Peyer's patch (tissue), 4 donors: ENCODE measurements around the gene FUBP3. TPM values are rescaled to one million over a fixed set of nuclear protein-coding genes. Genes with fewer than 3 reads are reported as not detected.
A peak's percentile ranks its signal among the peaks of the same experiment; 100 is the strongest.

ENCODE experiments used
- DNase-seq, 3 donors: peaks; one replicate each; pipeline ENCODE4 v3.0.0-alpha.2; 2017 to 2019
- H3K27ac ChIP-seq, 4 donors: fragments of 200-600 bp; sonication (generic); one replicate each; pipeline ENCODE4 v1.5.1; 2016 to 2019
- H3K27me3 ChIP-seq, 2 donors: fragments of 200-600 bp; sonication (generic); one replicate each; pipeline ENCODE4 v1.5.1; 2019
- H3K36me3 ChIP-seq, 3 donors: fragments of 200-600 bp; sonication (generic); one replicate each; pipeline ENCODE4 v1.5.1; 2016 to 2019
- H3K4me1 ChIP-seq, 4 donors: fragments of 200-600 bp; sonication (generic); one replicate each; pipeline ENCODE4 v1.5.1; 2016 to 2019
- H3K4me3 ChIP-seq, 4 donors: fragments of 200-600 bp; sonication (generic); 1 replicate in 3 of 4; 2 replicates in 1 of 4; pipeline ENCODE4 v1.5.1; 2016 to 2019; ENCODE audit warnings: mild to moderate bottlenecking in 1 of 4
- H3K9me3 ChIP-seq, 4 donors: fragments of 200-600 bp; sonication (generic); one replicate each; pipeline ENCODE4 v1.5.1; 2016 to 2019; ENCODE audit warnings: mild to moderate bottlenecking in 1 of 4
- POLR2A ChIP-seq, 2 donors: fragments of 450-650 bp; IDR thresholded peaks; one replicate each; pipeline ENCODE4 v1.5.1; 2017; ENCODE audit warnings: antibody characterized with exemption in 2 of 2, mild to moderate bottlenecking in 2 of 2, moderate library complexity in 2 of 2
- total RNA-seq, 4 donors: library from RNA; depleted of rRNA; stranded (reverse); fragments of >200 nt; gene quantifications; one replicate each; pipeline ENCODE4 v1.1.0, GENCODE V29; 2016
- TF ChIP-seq, protein P1 (sequence below), 6 experiments: fragments of 450-650 bp in 4 of 6; fragments of 200-600 bp in 2 of 6; sonication (generic) in 1 of 6; IDR thresholded peaks; one replicate each; pipeline ENCODE4 v1.5.1; 2017 to 2019; ENCODE audit warnings: antibody characterized with exemption in 6 of 6, mild to moderate bottlenecking in 3 of 6, moderate library complexity in 1 of 6

The FUBP3 gene
- total RNA-seq, 4 donors from 2014 or later = 27.3 to 57.8 (median 31.8) TPM

DNA sequence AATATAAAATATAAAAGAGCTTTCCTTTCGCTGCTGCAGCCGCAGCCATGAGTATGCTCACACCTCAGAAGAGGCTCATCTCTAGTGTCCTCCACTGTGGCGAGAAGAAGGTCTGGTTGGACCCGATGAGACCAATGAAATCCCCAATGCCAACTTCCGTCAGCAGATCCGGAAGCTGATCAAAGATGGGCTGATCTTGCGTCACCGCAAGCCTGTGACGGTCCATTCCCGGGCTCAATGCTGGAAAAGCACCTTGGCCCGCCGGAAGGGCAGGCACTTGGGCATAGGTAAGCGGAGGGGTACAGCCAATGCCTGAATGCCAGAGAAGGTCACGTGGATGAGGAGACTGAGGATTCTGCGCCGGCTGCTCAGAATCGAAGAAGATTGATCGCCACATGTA is 72.4 kb downstream of the FUBP3 start:
- H3K4me3 ChIP-seq = no peak overlapping the region
- H3K27ac ChIP-seq = no peak overlapping the region
- no peaks in the 10 kb centered on the region for H3K4me1 ChIP-seq
- TF ChIP-seq, protein P1, sequence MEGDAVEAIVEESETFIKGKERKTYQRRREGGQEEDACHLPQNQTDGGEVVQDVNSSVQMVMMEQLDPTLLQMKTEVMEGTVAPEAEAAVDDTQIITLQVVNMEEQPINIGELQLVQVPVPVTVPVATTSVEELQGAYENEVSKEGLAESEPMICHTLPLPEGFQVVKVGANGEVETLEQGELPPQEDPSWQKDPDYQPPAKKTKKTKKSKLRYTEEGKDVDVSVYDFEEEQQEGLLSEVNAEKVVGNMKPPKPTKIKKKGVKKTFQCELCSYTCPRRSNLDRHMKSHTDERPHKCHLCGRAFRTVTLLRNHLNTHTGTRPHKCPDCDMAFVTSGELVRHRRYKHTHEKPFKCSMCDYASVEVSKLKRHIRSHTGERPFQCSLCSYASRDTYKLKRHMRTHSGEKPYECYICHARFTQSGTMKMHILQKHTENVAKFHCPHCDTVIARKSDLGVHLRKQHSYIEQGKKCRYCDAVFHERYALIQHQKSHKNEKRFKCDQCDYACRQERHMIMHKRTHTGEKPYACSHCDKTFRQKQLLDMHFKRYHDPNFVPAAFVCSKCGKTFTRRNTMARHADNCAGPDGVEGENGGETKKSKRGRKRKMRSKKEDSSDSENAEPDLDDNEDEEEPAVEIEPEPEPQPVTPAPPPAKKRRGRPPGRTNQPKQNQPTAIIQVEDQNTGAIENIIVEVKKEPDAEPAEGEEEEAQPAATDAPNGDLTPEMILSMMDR (IDR thresholded peaks at IDR 0.05) = no peak
- TF ChIP-seq POLR2A (IDR thresholded peaks at IDR 0.05) = no peak
- DNase-seq = no peak
- no peaks in the 10 kb centered on the region for H3K36me3 ChIP-seq
- H3K9me3 ChIP-seq = no peaks in the 10 kb centered on the region
- H3K27me3 ChIP-seq = no peaks in the 10 kb centered on the region

DNA sequence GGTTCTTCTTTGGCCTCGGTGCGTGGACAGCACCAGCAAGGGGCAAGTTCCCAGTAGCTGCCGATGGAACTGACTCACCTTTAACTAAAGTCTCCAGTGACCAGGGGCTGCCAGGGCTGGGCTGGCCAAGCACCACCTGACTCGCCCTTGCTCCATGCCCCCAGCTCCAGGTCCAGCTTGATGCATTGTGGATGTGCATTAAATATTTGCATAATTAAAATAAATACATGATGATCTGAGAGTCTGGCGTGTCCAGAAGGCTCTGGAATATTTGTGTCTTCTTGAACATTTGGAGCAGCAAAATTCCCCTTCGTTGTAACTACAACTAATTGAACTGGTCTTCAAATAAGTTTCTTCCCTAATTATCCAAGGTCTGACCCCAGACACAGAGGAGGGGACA is 75.5 kb downstream of the FUBP3 start:
- no peak overlapping the region for H3K4me3 ChIP-seq
- H3K27me3 ChIP-seq = peaks cover 0 to 21% of the 10 kb centered on the region in 2 donors
- DNase-seq = no peak
- no peaks in the 10 kb centered on the region for H3K9me3 ChIP-seq
- TF ChIP-seq, protein P1 (IDR thresholded peaks at IDR 0.05) = no peak
- no peaks in the 10 kb centered on the region for H3K36me3 ChIP-seq
- H3K4me1 ChIP-seq = peaks cover 0 to 7% (median 0%) of the 10 kb centered on the region in 4 donors
- no peak overlapping the region for H3K27ac ChIP-seq

DNA sequence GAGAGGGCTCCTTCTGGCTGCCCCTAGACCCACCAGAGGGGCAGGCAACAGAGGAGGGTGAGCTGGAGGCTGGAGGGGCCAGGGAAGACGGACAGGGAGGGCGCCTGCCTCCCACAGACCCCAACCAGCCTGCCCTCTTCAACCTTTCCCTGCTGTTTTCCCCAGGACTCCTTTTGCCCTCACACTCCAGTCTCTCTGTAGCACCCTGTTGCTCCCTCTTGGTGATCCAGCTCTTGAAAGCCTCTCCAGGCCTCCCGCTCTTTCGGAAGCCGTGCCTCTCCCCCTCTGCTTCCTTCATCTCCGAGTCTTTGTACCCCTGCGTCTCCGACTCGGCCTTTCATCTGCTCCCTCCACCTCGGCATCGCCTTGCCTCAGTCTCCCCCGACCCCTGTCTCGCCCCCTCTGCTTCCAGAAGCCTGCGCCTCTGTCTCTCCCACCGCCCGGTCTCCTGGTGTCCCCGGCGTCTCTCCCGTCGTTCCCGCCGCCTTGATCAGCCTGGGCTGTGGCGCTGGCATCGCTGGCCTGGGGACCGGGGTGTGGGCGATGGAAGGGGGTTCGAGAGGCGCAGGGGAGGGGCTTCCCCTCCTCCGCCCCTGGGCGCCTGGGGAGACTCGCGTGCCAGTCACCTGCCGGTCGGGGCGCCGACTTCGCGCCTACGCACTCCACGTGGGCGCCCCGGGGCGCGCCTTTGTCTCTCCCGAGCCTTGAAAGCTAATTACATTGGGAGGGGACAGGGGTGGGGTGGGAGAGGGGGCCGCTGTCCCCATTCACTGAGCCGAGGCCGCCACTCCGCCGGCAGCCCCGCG is 79.7 kb downstream of the FUBP3 start:
- H3K27ac ChIP-seq = no peak overlapping the region
- H3K4me3 ChIP-seq = no peak overlapping the region
- peaks cover 0 to 63% of the 10 kb centered on the region in 2 donors for H3K27me3 ChIP-seq
- no peaks in the 10 kb centered on the region for H3K36me3 ChIP-seq
- H3K9me3 ChIP-seq = no peaks in the 10 kb centered on the region
- TF ChIP-seq, protein P1 (IDR thresholded peaks at IDR 0.05) = no peak
- TF ChIP-seq POLR2A (IDR thresholded peaks at IDR 0.05) = no peak
- H3K4me1 ChIP-seq = peaks cover 0 to 48% (median 9%) of the 10 kb centered on the region in 4 donors
- no peak for DNase-seq

DNA sequence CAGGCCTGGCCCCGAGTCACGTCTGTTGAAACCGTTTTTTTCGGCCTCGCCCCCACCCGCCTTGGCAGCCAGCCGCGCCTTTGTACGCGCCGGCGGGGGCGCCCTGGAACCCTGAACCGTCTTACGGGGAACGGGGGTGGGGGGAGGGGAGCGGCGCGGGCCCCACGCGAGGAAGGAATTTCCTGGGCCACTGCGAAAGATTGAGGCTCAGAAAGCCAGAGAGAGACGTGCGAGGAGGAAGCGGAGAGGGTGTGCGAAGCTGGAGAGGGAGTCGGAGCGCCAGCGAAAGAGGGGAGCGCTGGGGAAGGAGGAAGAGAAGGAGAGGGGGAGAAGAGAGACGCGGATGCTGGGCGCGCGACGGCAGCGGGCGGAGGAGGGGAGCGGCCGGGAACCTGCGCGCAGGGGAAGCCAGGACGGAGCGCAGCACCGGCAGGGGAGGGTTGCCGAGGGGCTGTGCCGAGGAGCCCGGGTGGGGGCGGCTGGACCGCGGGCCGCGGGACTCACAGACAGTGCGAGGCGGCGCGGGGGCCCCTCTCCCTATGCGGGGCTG is 80.4 kb downstream of the FUBP3 start:
- H3K27ac ChIP-seq = no peak overlapping the region
- peak overlapping the region in 1 of 4 donors; percentile 35 for H3K4me3 ChIP-seq
- no peaks in the 10 kb centered on the region for H3K36me3 ChIP-seq
- H3K4me1 ChIP-seq = peaks cover 0 to 55% (median 11%) of the 10 kb centered on the region in 4 donors
- peak in 1 of 3 donors; percentile 40 for DNase-seq
- no peaks in the 10 kb centered on the region for H3K9me3 ChIP-seq
- H3K27me3 ChIP-seq = peaks cover 0 to 70% of the 10 kb centered on the region in 2 donors
- TF ChIP-seq, protein P1 (IDR thresholded peaks at IDR 0.05) = no peak
- TF ChIP-seq POLR2A (IDR thresholded peaks at IDR 0.05) = no peak

DNA sequence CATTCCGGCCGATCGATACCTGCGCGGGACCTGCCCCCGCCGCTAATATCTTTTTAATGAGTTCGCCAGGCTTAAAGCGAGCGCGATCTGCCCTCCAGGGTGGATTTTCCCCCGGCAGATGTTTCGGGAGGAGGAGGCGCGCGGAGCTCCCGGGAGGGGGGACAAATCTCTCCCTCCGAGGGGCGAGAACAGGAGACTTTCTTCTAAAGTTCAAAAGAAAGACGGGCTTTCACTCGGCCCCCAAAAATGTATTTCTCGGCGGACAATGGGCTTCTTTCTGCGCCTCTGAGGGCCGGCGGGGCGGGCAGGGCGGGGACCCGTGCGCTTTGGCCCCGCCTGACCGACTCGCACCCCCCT is 80.9 kb downstream of the FUBP3 start:
- H3K27me3 ChIP-seq = peaks cover 0 to 75% of the 10 kb centered on the region in 2 donors
- peaks cover 0 to 60% (median 11%) of the 10 kb centered on the region in 4 donors for H3K4me1 ChIP-seq
- H3K27ac ChIP-seq = no peak overlapping the region
- peak overlapping the region in 3 of 4 donors; percentile 29 to 35 (median 32) for H3K4me3 ChIP-seq
- no peaks in the 10 kb centered on the region for H3K9me3 ChIP-seq
- no peak for DNase-seq
- H3K36me3 ChIP-seq = no peaks in the 10 kb centered on the region
- TF ChIP-seq POLR2A (IDR thresholded peaks at IDR 0.05) = no peak
- TF ChIP-seq, protein P1 (IDR thresholded peaks at IDR 0.05) = no peak
